ENCODE measurements around the gene NGRN. TPM values are rescaled to one million over a fixed set of nuclear protein-coding genes. Genes with fewer than 3 reads are reported as not detected.

Gene NGRN
- total and polyA plus RNA-seq, 2 donors (not counting 1 experiment from before 2014, with no cell fraction given): 23.1 to 45.5 TPM

GRCh38 chr15:90227816-90228772 lies 37.4 kb upstream of the NGRN start:
- intact Hi-C loops (cut with micrococcal nuclease): no loop called here
- Mint-ChIP-seq H3K4me1 (peaks cover 40% of the 10 kb centered on the region), H3K27me3 (no peaks in the 10 kb centered on the region), H3K27ac (peak overlapping the region; percentile 78), H3K9me3 (ENCODE audit: insufficient read depth) (no peaks in the 10 kb centered on the region), H3K4me3 (no peak overlapping the region)
- Histone ChIP-seq H3K4me1 (ENCODE audit: control insufficient read depth in 2 of 2, insufficient read depth in 2 of 2, low read length in 2 of 2) (peaks cover 32 to 37% of the 10 kb centered on the region in 2 donors), H3K27ac (ENCODE audit: low read length in 2 of 2) (no peak overlapping the region), H3K27me3 (replicated peaks in 1 of 4; ENCODE audit: control extremely low read depth in 1 of 4, control insufficient read depth in 3 of 4, insufficient read depth in 4 of 4, low read length in 3 of 4) (no peaks in the 10 kb centered on the region), H3K4me3 (ENCODE audit: control extremely low read depth in 1 of 5, extremely low read depth in 1 of 5, insufficient read depth in 1 of 5, low read depth in 2 of 5, low read length in 4 of 5) (no peak overlapping the region), H3K9ac (ENCODE audit: low read length) (no peak overlapping the region), H3K4me2 (replicated peaks; ENCODE audit: low read depth, low read length, poor library complexity, severe bottlenecking) (no peak overlapping the region), H3K79me2 (ENCODE audit: control insufficient read depth, insufficient read depth, low read length) (peaks cover 46% of the 10 kb centered on the region), H3K36me3 (replicated peaks in 1 of 2; ENCODE audit: control extremely low read depth in 1 of 2, control insufficient read depth in 1 of 2, extremely low read depth in 1 of 2, insufficient read depth in 2 of 2, low read length in 1 of 2) (peaks cover 0 to 80% of the 10 kb centered on the region in 2 experiments), H2AFZ (ENCODE audit: insufficient read depth, low read depth, low read length, poor library complexity, severe bottlenecking) (no peak overlapping the region), H4K20me1 (ENCODE audit: control insufficient read depth, insufficient read depth, low read length, poor library complexity, severe bottlenecking) (peaks cover 59% of the 10 kb centered on the region), H3K9me3 (ENCODE audit: control extremely low read depth in 1 of 3, control insufficient read depth in 2 of 3, insufficient read depth in 1 of 3, low read length in 2 of 3) (no peaks in the 10 kb centered on the region)
- CTCF ChIA-PET: interaction anchor here (0.6 to 1.2 kb wide), 3 partner anchors 36 to 711 kb away, joined by 3 to 4 read pairs (median 3); no protein-coding TSS in a partner anchor
- WGBS (ENCODE audit: insufficient coverage): 94% methylated on average over 38 of the region's 38 CpGs
- POLR2A ChIA-PET: interaction anchor here (0.6 kb wide), 1 partner anchor 13 kb away, joined by 3 read pairs; no protein-coding TSS in a partner anchor
- ATAC-seq (ENCODE audit: low read depth) (no peak), DNase-seq (no peak)
- TF ChIP-seq EZH2 (IDR thresholded peaks at IDR 0.05; ENCODE audit: borderline replicate concordance, insufficient read depth, low read depth, low read length, poor library complexity, severe bottlenecking) (no peak), CTCF (IDR thresholded peaks at IDR 0.05) (no peak)

- Histone ChIP-seq H3K4me3 (ENCODE audit: control extremely low read depth in 1 of 5, extremely low read depth in 1 of 5, insufficient read depth in 1 of 5, low read depth in 2 of 5, low read length in 4 of 5) (no peak overlapping the region), H3K4me2 (replicated peaks; ENCODE audit: low read depth, low read length, poor library complexity, severe bottlenecking) (no peak overlapping the region), H3K27ac (ENCODE audit: low read length in 2 of 2) (peak overlapping the region in 1 of 2 donors; percentile 99), H2AFZ (ENCODE audit: insufficient read depth, low read depth, low read length, poor library complexity, severe bottlenecking) (no peak overlapping the region), H3K27me3 (replicated peaks in 1 of 4; ENCODE audit: control extremely low read depth in 1 of 4, control insufficient read depth in 3 of 4, insufficient read depth in 4 of 4, low read length in 3 of 4) (no peaks in the 10 kb centered on the region), H3K4me1 (ENCODE audit: control insufficient read depth in 2 of 2, insufficient read depth in 2 of 2, low read length in 2 of 2) (peaks cover 32 to 40% of the 10 kb centered on the region in 2 donors), H3K36me3 (replicated peaks in 1 of 2; ENCODE audit: control extremely low read depth in 1 of 2, control insufficient read depth in 1 of 2, extremely low read depth in 1 of 2, insufficient read depth in 2 of 2, low read length in 1 of 2) (peaks cover 0 to 72% of the 10 kb centered on the region in 2 experiments), H4K20me1 (ENCODE audit: control insufficient read depth, insufficient read depth, low read length, poor library complexity, severe bottlenecking) (peaks cover 56% of the 10 kb centered on the region), H3K79me2 (ENCODE audit: control insufficient read depth, insufficient read depth, low read length) (peaks cover 43% of the 10 kb centered on the region), H3K9me3 (ENCODE audit: control extremely low read depth in 1 of 3, control insufficient read depth in 2 of 3, insufficient read depth in 1 of 3, low read length in 2 of 3) (no peaks in the 10 kb centered on the region), H3K9ac (ENCODE audit: low read length) (no peak overlapping the region)
- Mint-ChIP-seq H3K27ac (peak overlapping the region; percentile 78), H3K27me3 (no peaks in the 10 kb centered on the region), H3K4me3 (no peak overlapping the region), H3K4me1 (peaks cover 42% of the 10 kb centered on the region), H3K9me3 (ENCODE audit: insufficient read depth) (no peaks in the 10 kb centered on the region)
- DNase-seq (no peak), ATAC-seq (ENCODE audit: low read depth) (no peak)
- CTCF ChIA-PET: interaction anchor here (0.6 to 0.8 kb wide), 3 partner anchors 57 to 710 kb away, joined by 3 to 5 read pairs (median 4); no protein-coding TSS in a partner anchor
- intact Hi-C loops (cut with micrococcal nuclease): no loop called here
- POLR2A ChIA-PET: no interaction called here
- WGBS (ENCODE audit: insufficient coverage): 98% methylated on average over 14 of the region's 15 CpGs
- TF ChIP-seq CTCF (IDR thresholded peaks at IDR 0.05): no peak
Observed at GRCh38 chr15:90228960-90229359, 36.5 kb upstream of the NGRN start.
